Stimulated activated naive CD4-positive, alpha-beta T cell treated with Interleukin-2 at 50 U/mL for 16 hours (primary cell): ENCODE data around the gene FZD4.
"Not testable (repeated sequence)": the region's sequence is repeated elsewhere in the genome, so short reads cannot be mapped to it uniquely, and the experiment has no call there.

ENCODE experiments used
- DNase-seq: peaks from one replicate; lab custom pipeline; 2025; lab: John Stamatoyannopoulos, UW

Gene FZD4

DNA sequence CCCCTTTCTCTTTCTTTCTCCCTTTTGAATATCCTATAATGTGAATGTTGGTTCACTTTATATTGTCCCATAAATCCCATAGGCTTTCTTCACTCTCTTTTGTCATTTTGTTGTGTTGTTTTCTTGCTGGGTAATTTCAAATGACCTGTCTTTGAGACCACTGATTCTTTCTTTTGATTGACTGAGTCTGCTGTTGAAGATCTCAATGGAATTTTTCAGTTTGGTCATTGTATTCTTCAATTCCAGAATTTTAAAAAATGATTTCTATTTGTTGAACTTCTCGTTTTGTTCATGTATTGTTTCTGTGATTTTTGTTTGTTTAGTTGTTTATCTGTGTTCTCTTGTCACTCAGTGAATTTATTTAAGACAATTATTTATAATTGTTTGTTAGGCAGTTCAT lies 17.5 kb upstream of the FZD4 start:
- DNase-seq = no peak

DNA sequence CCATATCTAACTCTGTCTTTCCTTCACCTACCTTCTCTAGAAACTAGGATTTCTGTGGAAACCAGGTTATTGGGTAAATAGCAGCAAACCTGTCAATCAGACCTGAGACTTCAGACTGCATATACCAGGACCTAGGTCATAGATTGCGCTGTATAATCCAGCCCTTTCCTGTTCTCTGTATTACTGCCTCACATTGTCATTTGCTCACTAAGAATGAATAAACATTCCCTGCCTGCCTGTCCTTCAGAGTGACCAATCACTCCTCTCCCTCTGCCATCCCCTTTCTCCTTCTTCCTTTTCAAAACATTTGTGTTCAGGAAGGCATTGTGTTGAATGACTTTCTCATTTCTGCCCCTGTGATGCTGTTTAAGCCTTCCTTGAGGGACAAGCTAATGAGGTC lies 14.1 kb upstream of the FZD4 start:
- no peak for DNase-seq

GRCh38 chr11:86967601-86968000 lies 12.4 kb upstream of the FZD4 start:
- DNase-seq = not testable (repeated sequence)

DNA sequence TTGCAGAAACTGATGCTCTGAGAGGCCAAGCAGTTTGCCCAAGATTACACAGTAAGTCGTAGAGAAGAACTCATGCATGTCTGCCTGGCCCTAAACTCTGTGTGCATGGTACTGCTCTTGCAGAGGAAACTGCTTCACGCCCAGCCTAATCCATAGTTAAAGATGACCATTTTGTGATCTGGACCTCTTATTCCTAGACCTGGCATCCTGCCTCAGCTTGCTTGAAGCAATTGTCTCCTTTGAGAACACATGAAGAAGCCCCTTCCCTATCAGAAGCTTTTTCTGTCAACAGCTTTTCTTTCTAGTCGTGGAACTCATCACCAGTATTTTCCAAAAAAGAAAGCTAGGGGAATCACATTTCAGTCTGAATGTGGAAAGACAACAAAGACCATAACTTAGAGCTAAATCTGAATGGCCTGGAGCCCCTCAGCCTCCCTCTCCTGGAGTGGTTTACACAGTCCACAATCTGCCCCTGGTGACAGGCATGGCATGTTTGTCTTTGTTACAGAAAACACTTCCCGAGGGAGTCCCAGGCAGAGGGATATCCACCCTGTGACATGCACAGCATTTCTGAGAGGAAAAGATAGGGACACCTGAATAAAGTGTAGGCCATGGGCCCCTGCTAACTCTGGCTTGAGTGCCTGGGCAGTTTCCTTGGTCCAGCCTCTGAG lies 2.9 kb upstream of the FZD4 start:
- no peak for DNase-seq

DNA sequence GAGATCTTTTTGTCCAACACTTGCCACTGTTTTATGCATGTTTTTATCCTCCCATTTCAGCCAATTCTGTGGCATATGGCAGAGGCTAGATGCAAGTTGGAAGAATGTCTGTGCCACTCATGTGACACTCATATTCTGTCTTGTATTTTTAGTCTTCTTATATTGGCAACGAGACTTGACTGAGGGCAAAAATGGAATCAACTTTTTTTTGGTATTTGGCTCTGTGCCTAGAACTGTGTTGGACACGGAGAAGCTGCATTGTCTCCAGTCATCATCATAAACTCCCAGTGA lies 1.7 kb upstream of the FZD4 start:
- DNase-seq = no peak

GRCh38 chr11:86955111-86955360 lies 159 bp downstream of the FZD4 start:
- DNase-seq = no peak

- no peak for DNase-seq
These were observed 705 bp downstream of the FZD4 start for GRCh38 chr11:86954269-86955110.

DNA sequence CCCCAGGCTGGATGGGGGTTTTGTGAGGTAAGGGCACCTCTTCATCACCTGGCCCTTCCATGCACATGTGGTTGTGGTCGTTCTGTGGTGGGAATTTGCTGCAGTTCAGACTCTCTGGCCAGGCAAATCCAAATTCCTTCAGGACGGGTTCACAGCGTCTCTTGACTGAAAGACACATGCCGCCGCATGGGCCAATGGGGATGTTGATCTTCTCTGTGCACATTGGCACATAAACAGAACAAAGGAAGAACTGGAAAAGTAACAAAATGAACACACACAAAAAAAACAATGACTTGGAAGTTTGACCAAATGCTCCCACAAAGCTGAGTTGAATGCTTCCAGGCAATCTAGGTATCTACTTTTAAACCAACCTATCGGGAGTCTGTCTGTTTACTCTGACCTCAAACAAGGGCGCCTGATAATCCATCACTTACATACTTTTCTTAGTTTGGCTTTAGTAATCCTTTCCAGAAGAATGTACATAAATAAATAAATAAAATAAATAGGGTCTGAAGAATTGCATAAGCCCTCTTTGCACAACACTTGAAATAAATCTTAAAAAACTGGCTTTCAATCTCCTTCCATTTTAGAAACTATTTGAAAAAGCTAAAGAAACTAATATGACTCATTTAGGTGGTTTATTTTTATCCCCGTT lies 2.8 kb downstream of the FZD4 start:
- DNase-seq = no peak

DNA sequence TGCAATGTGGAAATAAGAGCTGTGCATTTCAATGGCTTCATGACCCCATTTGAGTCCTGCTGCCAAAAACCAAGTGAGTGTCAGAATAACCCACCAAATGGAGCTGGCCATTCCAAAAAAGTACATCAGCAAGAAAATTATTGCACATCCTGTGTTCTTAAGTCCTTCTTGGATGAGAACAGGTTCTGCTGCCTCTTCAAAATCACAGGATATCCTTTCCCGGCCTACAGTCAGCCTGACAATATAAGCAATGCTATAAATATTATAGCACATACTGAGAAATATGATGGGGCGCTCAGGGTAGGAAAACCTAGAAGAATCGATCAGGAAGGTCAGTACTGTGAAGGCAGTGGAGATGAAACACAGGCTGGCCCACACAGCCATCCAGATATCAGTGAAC lies 3.5 kb downstream of the FZD4 start:
- no peak for DNase-seq

DNA sequence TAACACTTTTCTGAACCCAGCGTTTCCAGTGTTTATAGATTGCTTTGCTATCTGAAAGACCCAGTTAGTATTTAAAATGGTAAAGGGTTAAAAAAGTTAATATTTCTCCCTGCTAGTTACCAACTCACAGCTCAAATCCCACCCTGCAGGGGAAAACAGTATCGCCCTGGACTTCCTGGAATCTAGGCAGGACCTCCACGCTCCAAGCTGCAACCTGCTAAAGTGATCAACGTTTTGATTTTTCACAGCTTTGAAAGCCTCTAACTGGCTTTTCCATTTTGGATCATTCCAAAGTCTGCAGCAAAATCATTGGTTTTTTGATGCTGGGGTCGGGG lies 4.6 kb downstream of the FZD4 start:
- DNase-seq = no peak

- no peak for DNase-seq
These were observed 5.1 kb downstream of the FZD4 start for GRCh38 chr11:86949995-86950660.

DNA sequence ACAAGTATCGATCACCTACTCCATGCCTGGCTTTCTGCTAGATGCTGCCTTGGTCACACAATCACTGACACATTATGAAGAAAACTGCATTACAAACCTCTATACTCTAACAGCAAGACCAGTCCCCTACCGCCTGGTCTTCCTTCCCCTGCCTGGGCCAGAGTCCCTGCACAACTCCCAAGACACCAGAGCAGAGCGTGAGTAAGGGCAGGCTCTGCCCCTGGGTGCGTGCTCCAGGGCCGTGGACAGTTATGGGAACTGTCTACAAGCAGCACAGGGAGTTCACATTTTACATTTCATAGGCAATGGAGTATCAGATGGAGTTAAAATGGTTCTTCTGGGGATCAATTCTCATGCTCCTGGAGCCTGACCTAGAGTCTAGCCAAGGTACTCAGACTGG lies 6.5 kb downstream of the FZD4 start:
- no peak for DNase-seq

DNA sequence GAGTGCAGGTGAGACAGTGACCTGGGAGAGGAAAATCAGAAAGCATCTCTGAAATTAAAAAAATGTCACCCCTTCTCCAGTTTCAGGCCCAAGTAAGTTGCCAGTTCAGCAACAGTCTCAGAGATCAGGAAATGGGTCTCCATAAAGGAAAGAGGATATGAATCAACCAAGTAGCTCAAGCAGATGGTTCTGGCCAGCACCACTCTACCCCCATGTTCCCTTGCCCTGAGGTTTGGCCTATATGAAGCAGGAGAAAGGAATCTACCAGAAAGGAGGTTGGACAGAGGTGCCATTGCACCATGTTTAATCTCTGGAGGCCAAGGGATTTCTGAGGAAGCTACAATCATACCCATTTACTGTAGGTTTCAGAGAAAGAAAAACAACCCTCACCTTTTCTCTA lies 7.7 kb downstream of the FZD4 start:
- no peak for DNase-seq

- DNase-seq = not testable (repeated sequence)
These were observed 11.7 kb downstream of the FZD4 start for GRCh38 chr11:86943505-86943904.

GRCh38 chr11:86941871-86942599 lies 13.2 kb downstream of the FZD4 start:
- DNase-seq = no peak

GRCh38 chr11:86941077-86941870 lies 13.9 kb downstream of the FZD4 start:
- no peak for DNase-seq

- no peak for DNase-seq
These were observed 14.9 kb downstream of the FZD4 start for GRCh38 chr11:86940122-86940777.

DNA sequence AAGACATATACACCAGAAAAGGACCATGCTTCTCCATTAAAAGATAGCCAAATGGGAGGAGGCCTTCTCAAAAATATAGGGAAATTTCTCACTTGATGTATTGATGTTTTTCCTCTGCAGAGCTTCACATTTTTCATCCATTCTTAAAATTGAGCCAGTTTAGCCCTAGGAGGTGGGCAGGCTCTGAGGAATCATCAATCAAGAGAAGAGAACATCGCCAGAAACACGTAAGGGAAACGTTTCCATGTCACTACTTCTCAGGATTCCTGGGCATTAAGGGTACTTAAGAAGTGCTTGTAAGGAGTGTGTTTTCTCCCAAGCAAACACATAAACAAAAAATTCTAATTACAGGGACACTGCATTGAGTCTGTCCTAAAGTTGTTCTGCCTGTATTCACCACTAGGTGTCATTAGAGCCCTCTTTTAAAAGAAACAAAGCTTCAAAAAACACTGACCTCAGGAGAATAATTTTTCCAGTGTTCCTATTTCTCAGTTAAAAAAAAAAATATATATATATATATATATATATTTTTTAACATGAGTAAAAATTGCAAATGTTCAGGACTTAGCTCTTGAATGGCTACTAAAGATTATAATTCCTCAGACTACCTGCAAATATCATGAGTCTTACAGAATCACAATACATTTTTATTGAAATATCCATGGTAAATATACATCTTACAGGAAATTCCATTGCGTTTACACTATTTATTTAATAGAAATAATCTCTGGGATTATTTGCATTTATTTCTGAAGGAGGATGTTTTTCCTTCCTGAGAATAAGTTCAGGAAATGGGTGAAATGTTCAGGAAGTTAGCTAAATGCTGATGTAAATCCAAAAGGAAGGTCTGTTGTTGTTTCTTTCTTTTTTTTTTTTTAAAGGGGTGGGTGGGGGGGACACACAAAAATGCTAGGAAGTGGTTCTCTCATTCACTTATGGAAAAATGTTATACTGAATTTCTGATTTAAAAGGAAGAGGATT lies 16.0 kb downstream of the FZD4 start:
- DNase-seq = no peak

- no peak for DNase-seq
These were observed 16.8 kb downstream of the FZD4 start for GRCh38 chr11:86938203-86938899.
